DOHH2 (cell line): ENCODE results near the gene FOXN3.

Experiments used
- CTCF ChIP-seq: fragments of 200-600 bp; sonication (generic); IDR thresholded peaks from one replicate; pipeline ENCODE4 v1.5.1; 2014; ENCODE audit warnings: antibody characterized with exemption, mild to moderate bottlenecking, low read depth, low read length; ENCODE audit not compliant: poor library complexity, severe bottlenecking
- EZH2phosphoT487 ChIP-seq: fragments of 200-600 bp; sonication (generic); IDR thresholded peaks from 2 replicates; pipeline ENCODE4 v1.6.1; 2017; ENCODE audit warnings: borderline replicate concordance, mild to moderate bottlenecking, antibody characterized with exemption, low read length, moderate library complexity, mixed read lengths

GRCh38 chr14:89465876-89466275 lies 48.8 kb upstream of the FOXN3 start:
- TF ChIP-seq CTCF (no peak), EZH2phosphoT487 (no peak)
